T-helper 1 cell treated with Interleukin-12 subunit alpha and Interleukin-12 subunit beta and Interleukin-4 antibody, amounts not matched to agents 30 μg/mL and 1 μg/mL, for 36 hours (primary cell): ENCODE data around the gene CLCF1.
A peak's percentile ranks its signal among the peaks of the same experiment; 100 is the strongest.

ENCODE experiments used
- H3K27ac Mint-ChIP-seq: one replicate; pipeline ENCODE4 v1.8.0; 2021; ENCODE audit warnings: mild to moderate bottlenecking, mixed read lengths
- H3K27me3 Mint-ChIP-seq: one replicate; pipeline ENCODE4 v1.8.0; 2021; ENCODE audit warnings: low read depth, mixed read lengths
- H3K36me3 Mint-ChIP-seq: one replicate; pipeline ENCODE4 v1.8.0; 2021; ENCODE audit warnings: low read depth, mixed read lengths
- H3K4me1 Mint-ChIP-seq: one replicate; pipeline ENCODE4 v1.8.0; 2021; ENCODE audit warnings: low read depth, mixed read lengths
- H3K4me3 Mint-ChIP-seq: one replicate; pipeline ENCODE4 v1.8.0; 2021; ENCODE audit warnings: mild to moderate bottlenecking, moderate library complexity, mixed read lengths
- H3K9me3 Mint-ChIP-seq: one replicate; pipeline ENCODE4 v1.8.0; 2021; ENCODE audit warnings: mixed read lengths

CLCF1 gene

GRCh38 chr11:67354075-67355022 is 19.0 kb downstream of the CLCF1 start:
- Mint-ChIP-seq H3K27me3 (peaks cover 10% of the 10 kb centered on the region), H3K4me3 (peak overlapping the region; percentile 98), H3K27ac (peak overlapping the region; percentile 100), H3K4me1 (peaks cover 31% of the 10 kb centered on the region), H3K9me3 (no peaks in the 10 kb centered on the region), H3K36me3 (peaks cover 7% of the 10 kb centered on the region)

- Mint-ChIP-seq H3K4me3 (peak within 1 kb of the TSS; percentile 98), H3K36me3 (peaks cover 7% of the 10 kb centered on the region), H3K27me3 (peaks cover 4% of the 10 kb centered on the region), H3K4me1 (peaks cover 33% of the 10 kb centered on the region), H3K9me3 (no peaks in the 10 kb centered on the region), H3K27ac (peak within 1 kb of the TSS; percentile 100)
Measured at GRCh38 chr11:67353317-67354074, 19.9 kb downstream of the CLCF1 start, which contains the start of gene POLD4. TSS of gene POLD4 (minus strand) at chr11:67353546. CDS start at chr11:67353399, 147 bp downstream.

GRCh38 chr11:67352546-67353316 is 20.7 kb downstream of the CLCF1 start:
- H3K4me1 Mint-ChIP-seq: peaks cover 33% of the 10 kb centered on the region
- no peaks in the 10 kb centered on the region for H3K27me3 Mint-ChIP-seq
- peak overlapping the region; percentile 98 for H3K4me3 Mint-ChIP-seq
- H3K27ac Mint-ChIP-seq: peak overlapping the region; percentile 100
- peaks cover 7% of the 10 kb centered on the region for H3K36me3 Mint-ChIP-seq
- H3K9me3 Mint-ChIP-seq: no peaks in the 10 kb centered on the region

GRCh38 chr11:67351275-67352005 is 22.0 kb downstream of the CLCF1 start:
- H3K27me3 Mint-ChIP-seq: no peaks in the 10 kb centered on the region
- H3K4me3 Mint-ChIP-seq: peak overlapping the region; percentile 69
- H3K9me3 Mint-ChIP-seq: no peaks in the 10 kb centered on the region
- H3K36me3 Mint-ChIP-seq: peaks cover 7% of the 10 kb centered on the region
- H3K4me1 Mint-ChIP-seq: peaks cover 30% of the 10 kb centered on the region
- peak overlapping the region; percentile 77 for H3K27ac Mint-ChIP-seq

- no peaks in the 10 kb centered on the region for H3K9me3 Mint-ChIP-seq
- H3K27me3 Mint-ChIP-seq: no peaks in the 10 kb centered on the region
Measured at GRCh38 chr11:67349928-67350465, 23.4 kb downstream of the CLCF1 start.

GRCh38 chr11:67349457-67349856 is 23.9 kb downstream of the CLCF1 start:
- Mint-ChIP-seq H3K4me3 (no peak overlapping the region), H3K36me3 (peaks cover 7% of the 10 kb centered on the region), H3K27me3 (no peaks in the 10 kb centered on the region), H3K9me3 (no peaks in the 10 kb centered on the region), H3K4me1 (peaks cover 44% of the 10 kb centered on the region), H3K27ac (peak overlapping the region; percentile 27)

More at GRCh38 chr11:67349928-67350465, 23.4 kb downstream of the CLCF1 start:
- Mint-ChIP-seq H3K4me3 (no peak overlapping the region), H3K36me3 (peaks cover 7% of the 10 kb centered on the region), H3K4me1 (peaks cover 44% of the 10 kb centered on the region), H3K27ac (no peak overlapping the region)

GRCh38 chr11:67349036-67349435 is 24.4 kb downstream of the CLCF1 start:
- Mint-ChIP-seq H3K27ac (no peak overlapping the region), H3K36me3 (peaks cover 7% of the 10 kb centered on the region), H3K4me3 (no peak overlapping the region), H3K9me3 (no peaks in the 10 kb centered on the region), H3K4me1 (peaks cover 43% of the 10 kb centered on the region), H3K27me3 (no peaks in the 10 kb centered on the region)

- Mint-ChIP-seq H3K9me3 (no peaks in the 10 kb centered on the region), H3K36me3 (peaks cover 7% of the 10 kb centered on the region), H3K4me3 (no peak overlapping the region), H3K4me1 (peaks cover 40% of the 10 kb centered on the region), H3K27me3 (no peaks in the 10 kb centered on the region), H3K27ac (no peak overlapping the region)
Measured at GRCh38 chr11:67347964-67348749, 25.2 kb downstream of the CLCF1 start.

- Mint-ChIP-seq H3K4me1 (peaks cover 31% of the 10 kb centered on the region), H3K27ac (peak overlapping the region; percentile 73), H3K9me3 (no peaks in the 10 kb centered on the region), H3K36me3 (peaks cover under 1% of the 10 kb centered on the region), H3K4me3 (peak overlapping the region; percentile 18), H3K27me3 (no peaks in the 10 kb centered on the region)
Measured at GRCh38 chr11:67345920-67346819, 27.2 kb downstream of the CLCF1 start.

GRCh38 chr11:67345247-67345919 is 28.0 kb downstream of the CLCF1 start:
- H3K4me3 Mint-ChIP-seq: no peak overlapping the region
- H3K27me3 Mint-ChIP-seq: no peaks in the 10 kb centered on the region
- peak overlapping the region; percentile 73 for H3K27ac Mint-ChIP-seq
- peaks cover 30% of the 10 kb centered on the region for H3K4me1 Mint-ChIP-seq
- no peaks in the 10 kb centered on the region for H3K9me3 Mint-ChIP-seq
- H3K36me3 Mint-ChIP-seq: no peaks in the 10 kb centered on the region

- H3K27ac Mint-ChIP-seq: peak overlapping the region; percentile 78
- no peaks in the 10 kb centered on the region for H3K36me3 Mint-ChIP-seq
- no peaks in the 10 kb centered on the region for H3K27me3 Mint-ChIP-seq
- H3K9me3 Mint-ChIP-seq: no peaks in the 10 kb centered on the region
- peaks cover 28% of the 10 kb centered on the region for H3K4me1 Mint-ChIP-seq
- H3K4me3 Mint-ChIP-seq: no peak overlapping the region
Measured at GRCh38 chr11:67344264-67344663, 29.1 kb downstream of the CLCF1 start.

- Mint-ChIP-seq H3K9me3 (no peaks in the 10 kb centered on the region), H3K36me3 (no peaks in the 10 kb centered on the region), H3K27me3 (no peaks in the 10 kb centered on the region), H3K4me1 (no peaks in the 10 kb centered on the region), H3K4me3 (no peak overlapping the region), H3K27ac (no peak overlapping the region)
Measured at GRCh38 chr11:67337257-67337656, 36.1 kb downstream of the CLCF1 start.
